ENCODE data around the gene FAN1. TPM values are rescaled to one million over a fixed set of nuclear protein-coding genes. Genes with fewer than 3 reads are reported as not detected.

The FAN1 gene
- total and polyA plus RNA-seq, 9 of the 15 experiments (the other 6 are each of a cell fraction or from before 2014, with no cell fraction given) = 1.5 to 16.8 (median 12.0) TPM

DNA sequence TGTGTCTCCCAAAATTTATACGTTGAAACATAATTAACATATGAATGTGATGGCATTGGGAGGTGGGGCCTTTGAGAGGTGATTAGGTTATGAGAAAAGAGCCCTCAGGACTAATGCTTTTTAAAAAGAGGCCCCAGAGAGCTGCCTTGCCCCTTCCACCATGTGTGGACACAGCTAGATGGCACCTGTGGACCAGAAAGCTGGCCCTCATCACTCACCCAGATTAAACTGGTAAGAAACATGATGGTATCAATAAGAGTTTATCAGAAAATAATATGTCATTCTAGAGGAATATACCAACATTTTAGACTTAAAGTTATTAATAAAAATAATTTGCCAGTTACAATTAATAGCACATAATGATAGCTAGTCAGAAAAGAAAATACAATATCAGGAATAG is 25.2 kb upstream of the FAN1 start (continued):
- TF ChIP-seq, protein P1, sequence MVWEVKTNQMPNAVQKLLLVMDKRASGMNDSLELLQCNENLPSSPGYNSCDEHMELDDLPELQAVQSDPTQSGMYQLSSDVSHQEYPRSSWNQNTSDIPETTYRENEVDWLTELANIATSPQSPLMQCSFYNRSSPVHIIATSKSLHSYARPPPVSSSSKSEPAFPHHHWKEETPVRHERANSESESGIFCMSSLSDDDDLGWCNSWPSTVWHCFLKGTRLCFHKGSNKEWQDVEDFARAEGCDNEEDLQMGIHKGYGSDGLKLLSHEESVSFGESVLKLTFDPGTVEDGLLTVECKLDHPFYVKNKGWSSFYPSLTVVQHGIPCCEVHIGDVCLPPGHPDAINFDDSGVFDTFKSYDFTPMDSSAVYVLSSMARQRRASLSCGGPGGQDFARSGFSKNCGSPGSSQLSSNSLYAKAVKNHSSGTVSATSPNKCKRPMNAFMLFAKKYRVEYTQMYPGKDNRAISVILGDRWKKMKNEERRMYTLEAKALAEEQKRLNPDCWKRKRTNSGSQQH (CRISPR knock-in tag; IDR thresholded peaks at IDR 0.05) = no peak
- TF ChIP-seq ZNF143 (CRISPR knock-in tag; IDR thresholded peaks at IDR 0.05) (no peak), PTRF (tag; IDR thresholded peaks at IDR 0.05) (no peak), RAD21 (CRISPR knock-in tag; conservative IDR thresholded peaks at IDR 0.05 in 1 of 2, IDR thresholded peaks at IDR 0.05 in 1 of 2) (no peak), ZC3H11A (IDR thresholded peaks at IDR 0.05; ENCODE audit: low read depth, low read length) (no peak)
- TF ChIP-seq, protein P2, sequence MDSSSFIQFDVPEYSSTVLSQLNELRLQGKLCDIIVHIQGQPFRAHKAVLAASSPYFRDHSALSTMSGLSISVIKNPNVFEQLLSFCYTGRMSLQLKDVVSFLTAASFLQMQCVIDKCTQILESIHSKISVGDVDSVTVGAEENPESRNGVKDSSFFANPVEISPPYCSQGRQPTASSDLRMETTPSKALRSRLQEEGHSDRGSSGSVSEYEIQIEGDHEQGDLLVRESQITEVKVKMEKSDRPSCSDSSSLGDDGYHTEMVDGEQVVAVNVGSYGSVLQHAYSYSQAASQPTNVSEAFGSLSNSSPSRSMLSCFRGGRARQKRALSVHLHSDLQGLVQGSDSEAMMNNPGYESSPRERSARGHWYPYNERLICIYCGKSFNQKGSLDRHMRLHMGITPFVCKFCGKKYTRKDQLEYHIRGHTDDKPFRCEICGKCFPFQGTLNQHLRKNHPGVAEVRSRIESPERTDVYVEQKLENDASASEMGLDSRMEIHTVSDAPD (CRISPR knock-in tag; IDR thresholded peaks at IDR 0.05) = no peak
- TF ChIP-seq, protein P3, sequence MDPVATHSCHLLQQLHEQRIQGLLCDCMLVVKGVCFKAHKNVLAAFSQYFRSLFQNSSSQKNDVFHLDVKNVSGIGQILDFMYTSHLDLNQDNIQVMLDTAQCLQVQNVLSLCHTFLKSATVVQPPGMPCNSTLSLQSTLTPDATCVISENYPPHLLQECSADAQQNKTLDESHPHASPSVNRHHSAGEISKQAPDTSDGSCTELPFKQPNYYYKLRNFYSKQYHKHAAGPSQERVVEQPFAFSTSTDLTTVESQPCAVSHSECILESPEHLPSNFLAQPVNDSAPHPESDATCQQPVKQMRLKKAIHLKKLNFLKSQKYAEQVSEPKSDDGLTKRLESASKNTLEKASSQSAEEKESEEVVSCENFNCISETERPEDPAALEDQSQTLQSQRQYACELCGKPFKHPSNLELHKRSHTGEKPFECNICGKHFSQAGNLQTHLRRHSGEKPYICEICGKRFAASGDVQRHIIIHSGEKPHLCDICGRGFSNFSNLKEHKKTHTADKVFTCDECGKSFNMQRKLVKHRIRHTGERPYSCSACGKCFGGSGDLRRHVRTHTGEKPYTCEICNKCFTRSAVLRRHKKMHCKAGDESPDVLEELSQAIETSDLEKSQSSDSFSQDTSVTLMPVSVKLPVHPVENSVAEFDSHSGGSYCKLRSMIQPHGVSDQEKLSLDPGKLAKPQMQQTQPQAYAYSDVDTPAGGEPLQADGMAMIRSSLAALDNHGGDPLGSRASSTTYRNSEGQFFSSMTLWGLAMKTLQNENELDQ (CRISPR knock-in tag; IDR thresholded peaks at IDR 0.05; ENCODE audit: borderline replicate concordance) = no peak
